ENCODE measurements around the gene ATP11B.

GRCh38 chr3:182843478-182843877 lies 50.2 kb downstream of the ATP11B start:
- TF ChIP-seq, protein P1, sequence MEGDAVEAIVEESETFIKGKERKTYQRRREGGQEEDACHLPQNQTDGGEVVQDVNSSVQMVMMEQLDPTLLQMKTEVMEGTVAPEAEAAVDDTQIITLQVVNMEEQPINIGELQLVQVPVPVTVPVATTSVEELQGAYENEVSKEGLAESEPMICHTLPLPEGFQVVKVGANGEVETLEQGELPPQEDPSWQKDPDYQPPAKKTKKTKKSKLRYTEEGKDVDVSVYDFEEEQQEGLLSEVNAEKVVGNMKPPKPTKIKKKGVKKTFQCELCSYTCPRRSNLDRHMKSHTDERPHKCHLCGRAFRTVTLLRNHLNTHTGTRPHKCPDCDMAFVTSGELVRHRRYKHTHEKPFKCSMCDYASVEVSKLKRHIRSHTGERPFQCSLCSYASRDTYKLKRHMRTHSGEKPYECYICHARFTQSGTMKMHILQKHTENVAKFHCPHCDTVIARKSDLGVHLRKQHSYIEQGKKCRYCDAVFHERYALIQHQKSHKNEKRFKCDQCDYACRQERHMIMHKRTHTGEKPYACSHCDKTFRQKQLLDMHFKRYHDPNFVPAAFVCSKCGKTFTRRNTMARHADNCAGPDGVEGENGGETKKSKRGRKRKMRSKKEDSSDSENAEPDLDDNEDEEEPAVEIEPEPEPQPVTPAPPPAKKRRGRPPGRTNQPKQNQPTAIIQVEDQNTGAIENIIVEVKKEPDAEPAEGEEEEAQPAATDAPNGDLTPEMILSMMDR (IDR thresholded peaks at IDR 0.05 in 2 of 3, conservative IDR thresholded peaks at IDR 0.05 in 1 of 3; ENCODE audit: control insufficient read depth in 2 of 3, extremely low read depth in 1 of 3, insufficient read depth in 1 of 3, low read depth in 3 of 3, low read length in 3 of 3), result no peak
- TF ChIP-seq, protein P2, sequence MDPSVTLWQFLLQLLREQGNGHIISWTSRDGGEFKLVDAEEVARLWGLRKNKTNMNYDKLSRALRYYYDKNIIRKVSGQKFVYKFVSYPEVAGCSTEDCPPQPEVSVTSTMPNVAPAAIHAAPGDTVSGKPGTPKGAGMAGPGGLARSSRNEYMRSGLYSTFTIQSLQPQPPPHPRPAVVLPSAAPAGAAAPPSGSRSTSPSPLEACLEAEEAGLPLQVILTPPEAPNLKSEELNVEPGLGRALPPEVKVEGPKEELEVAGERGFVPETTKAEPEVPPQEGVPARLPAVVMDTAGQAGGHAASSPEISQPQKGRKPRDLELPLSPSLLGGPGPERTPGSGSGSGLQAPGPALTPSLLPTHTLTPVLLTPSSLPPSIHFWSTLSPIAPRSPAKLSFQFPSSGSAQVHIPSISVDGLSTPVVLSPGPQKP (IDR thresholded peaks at IDR 0.05; ENCODE audit: low read depth, low read length), result no peak
- no peak for TF ChIP-seq NRF1 (conservative IDR thresholded peaks at IDR 0.05; ENCODE audit: low read depth, low read length)
- TF ChIP-seq POLR2AphosphoS5 (IDR thresholded peaks at IDR 0.05; ENCODE audit: low read length), result no peak
- no peak for TF ChIP-seq YY1 (IDR thresholded peaks at IDR 0.05; ENCODE audit: low read depth, low read length)
- no peak for TF ChIP-seq YBX1 (IDR thresholded peaks at IDR 0.05)
